GM06990 (cell line): ENCODE measurements around the gene TRPM3.

Experiments used
- DNase-seq: peaks from one replicate; pipeline ENCODE4 v3.0.0-alpha.2; 2011; ENCODE audit not compliant: insufficient read length; ENCODE audit errors: extremely low read depth
- H3K27me3 ChIP-seq: replicated peaks from 2 replicates; pipeline ENCODE4 v1.6.0; 2011; ENCODE audit warnings: low read length; ENCODE audit not compliant: control insufficient read depth, insufficient read depth
- H3K36me3 ChIP-seq: 2 replicates; pipeline ENCODE4 v1.5.1; 2011; ENCODE audit warnings: low read length; ENCODE audit not compliant: control insufficient read depth, insufficient read depth
- H3K4me3 ChIP-seq: replicated peaks from 2 replicates; pipeline ENCODE4 v1.5.1; 2011; ENCODE audit warnings: low read depth, mild to moderate bottlenecking, control low read depth, low read length
- TF ChIP-seq, protein P1 (sequence below): IDR thresholded peaks from 2 replicates; pipeline ENCODE4 v1.5.1; 2011; ENCODE audit warnings: low read length, control low read depth, mild to moderate bottlenecking, inconsistent platforms; ENCODE audit not compliant: insufficient read depth, poor library complexity, severe bottlenecking

Gene TRPM3

GRCh38 chr9:71146511-71146910 is 25.1 kb upstream of the TRPM3 start:
- no peak overlapping the region for H3K4me3 ChIP-seq
- no peak for DNase-seq
- H3K36me3 ChIP-seq = no peaks in the 10 kb centered on the region
- no peaks in the 10 kb centered on the region for H3K27me3 ChIP-seq
- TF ChIP-seq, protein P1, sequence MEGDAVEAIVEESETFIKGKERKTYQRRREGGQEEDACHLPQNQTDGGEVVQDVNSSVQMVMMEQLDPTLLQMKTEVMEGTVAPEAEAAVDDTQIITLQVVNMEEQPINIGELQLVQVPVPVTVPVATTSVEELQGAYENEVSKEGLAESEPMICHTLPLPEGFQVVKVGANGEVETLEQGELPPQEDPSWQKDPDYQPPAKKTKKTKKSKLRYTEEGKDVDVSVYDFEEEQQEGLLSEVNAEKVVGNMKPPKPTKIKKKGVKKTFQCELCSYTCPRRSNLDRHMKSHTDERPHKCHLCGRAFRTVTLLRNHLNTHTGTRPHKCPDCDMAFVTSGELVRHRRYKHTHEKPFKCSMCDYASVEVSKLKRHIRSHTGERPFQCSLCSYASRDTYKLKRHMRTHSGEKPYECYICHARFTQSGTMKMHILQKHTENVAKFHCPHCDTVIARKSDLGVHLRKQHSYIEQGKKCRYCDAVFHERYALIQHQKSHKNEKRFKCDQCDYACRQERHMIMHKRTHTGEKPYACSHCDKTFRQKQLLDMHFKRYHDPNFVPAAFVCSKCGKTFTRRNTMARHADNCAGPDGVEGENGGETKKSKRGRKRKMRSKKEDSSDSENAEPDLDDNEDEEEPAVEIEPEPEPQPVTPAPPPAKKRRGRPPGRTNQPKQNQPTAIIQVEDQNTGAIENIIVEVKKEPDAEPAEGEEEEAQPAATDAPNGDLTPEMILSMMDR = no peak

- H3K27me3 ChIP-seq = no peaks in the 10 kb centered on the region
- DNase-seq = no peak
- TF ChIP-seq, protein P1 = no peak
Measured at GRCh38 chr9:71145179-71145578, 23.8 kb upstream of the TRPM3 start.

GRCh38 chr9:71144495-71144894 is 23.1 kb upstream of the TRPM3 start:
- Histone ChIP-seq H3K36me3 (no peaks in the 10 kb centered on the region), H3K4me3 (no peak overlapping the region), H3K27me3 (no peaks in the 10 kb centered on the region)
- no peak for DNase-seq
- TF ChIP-seq, protein P1 = no peak

More at GRCh38 chr9:71145179-71145578, 23.8 kb upstream of the TRPM3 start:
- Histone ChIP-seq H3K4me3 (no peak overlapping the region), H3K36me3 (no peaks in the 10 kb centered on the region)

- DNase-seq = no peak
- no peak overlapping the region for H3K4me3 ChIP-seq
- no peaks in the 10 kb centered on the region for H3K27me3 ChIP-seq
- H3K36me3 ChIP-seq = no peaks in the 10 kb centered on the region
- TF ChIP-seq, protein P1 = no peak
Measured at GRCh38 chr9:71136696-71137095, 15.3 kb upstream of the TRPM3 start.

- DNase-seq = no peak
- no peak overlapping the region for H3K4me3 ChIP-seq
- no peaks in the 10 kb centered on the region for H3K27me3 ChIP-seq
- TF ChIP-seq, protein P1 = no peak
- no peaks in the 10 kb centered on the region for H3K36me3 ChIP-seq
Measured at GRCh38 chr9:71131145-71131544, 9.7 kb upstream of the TRPM3 start.

- TF ChIP-seq, protein P1 = no peak
- no peak for DNase-seq
- Histone ChIP-seq H3K27me3 (no peaks in the 10 kb centered on the region), H3K36me3 (no peaks in the 10 kb centered on the region), H3K4me3 (no peak overlapping the region)
Measured at GRCh38 chr9:71130521-71130920, 9.1 kb upstream of the TRPM3 start.
